Bladder microvascular endothelial cell (primary cell): ENCODE results near the gene RNASE12. TPM values are rescaled to one million over a fixed set of nuclear protein-coding genes. Genes with fewer than 3 reads are reported as not detected.

Experiments
- total RNA-seq: library from RNA; depleted of rRNA; stranded (reverse); fragments of >200 nt; gene quantifications from 2 replicates; pipeline ENCODE4 v1.2.3, GENCODE V29; 2014

RNASE12 gene, protein sequence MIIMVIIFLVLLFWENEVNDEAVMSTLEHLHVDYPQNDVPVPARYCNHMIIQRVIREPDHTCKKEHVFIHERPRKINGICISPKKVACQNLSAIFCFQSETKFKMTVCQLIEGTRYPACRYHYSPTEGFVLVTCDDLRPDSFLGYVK
- not detected in 2 replicates for total RNA-seq

DNA sequence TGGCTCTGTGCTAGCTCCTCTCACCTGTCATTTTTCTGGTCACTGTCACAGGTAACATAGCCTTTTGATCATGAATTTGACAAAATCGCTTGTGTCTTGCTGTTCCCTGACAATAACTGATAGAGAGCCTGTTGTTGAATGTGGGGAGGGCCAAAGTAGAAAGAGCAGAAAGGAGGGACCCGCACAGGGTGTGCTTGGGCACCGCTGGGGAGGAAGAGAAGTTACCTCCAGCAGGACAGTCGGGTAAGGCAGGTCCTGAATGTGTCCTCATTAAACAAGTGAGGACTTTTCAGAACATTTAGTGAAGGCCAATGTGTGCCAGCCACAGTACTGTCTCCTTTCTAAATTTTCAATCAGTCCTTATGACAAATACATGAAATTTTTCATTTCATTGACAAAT, at the start of gene RNASE12:
TSS of gene RNASE12 (minus strand) at position 142 of the 400 bp plus-strand sequence. CDS start 653 bp downstream, outside the sequence.

DNA sequence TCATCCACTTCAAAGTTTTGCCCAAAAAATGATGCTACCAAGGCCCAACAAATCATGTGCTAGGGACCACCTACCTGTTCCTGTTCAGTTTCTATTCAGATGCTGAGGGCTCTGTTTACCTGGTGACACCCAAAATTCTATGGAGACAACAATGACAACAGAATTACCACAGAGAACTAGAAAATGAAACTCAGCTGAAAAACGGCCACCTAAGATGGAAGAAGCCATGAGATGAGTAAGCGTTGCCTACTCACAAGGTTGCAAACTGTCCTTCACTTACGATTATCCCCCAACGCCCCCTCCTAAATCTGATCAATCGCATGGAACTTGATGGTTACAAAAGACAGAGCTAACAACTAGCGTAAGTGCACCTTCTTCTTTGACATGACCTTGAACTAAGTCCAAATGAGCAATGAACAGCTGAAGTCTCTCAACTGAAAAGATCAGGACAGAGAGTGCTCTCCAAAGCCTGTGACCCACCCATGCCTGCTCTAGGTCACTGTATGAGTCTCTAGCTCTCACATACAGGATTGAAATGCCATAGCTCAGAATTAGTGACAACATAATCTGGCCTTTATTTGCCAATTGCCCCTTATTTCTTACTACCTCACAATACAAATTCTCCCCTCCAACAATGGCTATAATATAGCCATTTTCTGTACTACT, 3.6 kb downstream of the RNASE12 start, which contains the start of gene RNASE11:
TSS of gene RNASE11 (minus strand) at position 513 of the 666 bp plus-strand sequence.

GRCh38 chr14:20560961-20561360, 30.2 kb downstream of the RNASE12 start, which contains the start of gene RNASE9:
Gene RNASE9, minus strand, starts transcription at chr14:20561047.

Other genes with a start within 250 kb of the RNASE12 start
- gene PARP2, start 247.7 kb downstream of the RNASE12 start, total RNA-seq: 5.8 and 10.5 TPM in 2 replicates
- 15.2 and 50.6 TPM in 2 replicates for gene TEP1, start 177.9 kb downstream of the RNASE12 start, total RNA-seq
- under 0.01 TPM in 2 replicates for gene KLHL33, start 155.2 kb downstream of the RNASE12 start, total RNA-seq
- 34.6 and 35.6 TPM in 2 replicates for gene OSGEP, start 136.6 kb downstream of the RNASE12 start, total RNA-seq
- 41.4 and 50.5 TPM in 2 replicates for gene APEX1, start 136.2 kb downstream of the RNASE12 start, total RNA-seq
- 19.1 and 22.0 TPM in 2 replicates for gene PIP4P1, start 129.9 kb downstream of the RNASE12 start, total RNA-seq
- gene PNP, start 122.0 kb downstream of the RNASE12 start, total RNA-seq: 116 and 286 TPM in 2 replicates
- gene RNASE10, start 85.8 kb downstream of the RNASE12 start, total RNA-seq: not detected in 2 replicates
- not detected in 2 replicates for gene RNASE9, start 30.3 kb downstream of the RNASE12 start, total RNA-seq
- gene RNASE11, start 3.4 kb downstream of the RNASE12 start, total RNA-seq: not detected in 2 replicates
- not detected in 2 replicates for gene OR6S1, start 50.3 kb upstream of the RNASE12 start, total RNA-seq
- 4.0 and 9.3 TPM in 2 replicates for gene RNASE4, start 93.2 kb upstream of the RNASE12 start, total RNA-seq
- 2.6 and 3.7 TPM in 2 replicates for gene ANG, start 97.4 kb upstream of the RNASE12 start, total RNA-seq
- not detected in 2 replicates for gene EDDM3A, start 154.5 kb upstream of the RNASE12 start, total RNA-seq
- gene EDDM3B, start 177.0 kb upstream of the RNASE12 start, total RNA-seq: not detected in 2 replicates
- gene RNASE6, start 189.9 kb upstream of the RNASE12 start, total RNA-seq: not detected in 2 replicates
- gene RNASE1, start 211.5 kb upstream of the RNASE12 start, total RNA-seq: 39.1 and 99.4 TPM in 2 replicates